ENCODE results near the gene TTC38.
"Not testable (repeated sequence)": the region's sequence is repeated elsewhere in the genome, so short reads cannot be mapped to it uniquely, and the experiment has no call there.

Gene TTC38

GRCh38 chr22:46294784-46295183, 27.0 kb downstream of the TTC38 start:
- Mint-ChIP-seq H3K9me3 (peaks cover 5% of the 10 kb centered on the region), H3K36me3 (peaks cover 24% of the 10 kb centered on the region), H3K27ac (peak overlapping the region; percentile 94), H3K27me3 (peaks cover 15% of the 10 kb centered on the region), H3K4me1 (peaks cover 55% of the 10 kb centered on the region), H3K4me3 (peak overlapping the region; percentile 15)
- no peak for ATAC-seq

GRCh38 chr22:46295277-46295971, 27.6 kb downstream of the TTC38 start:
- Mint-ChIP-seq H3K9me3 (peaks cover 5% of the 10 kb centered on the region), H3K4me3 (peak overlapping the region; percentile 87), H3K27me3 (peaks cover 15% of the 10 kb centered on the region), H3K4me1 (peaks cover 49% of the 10 kb centered on the region), H3K36me3 (peaks cover 19% of the 10 kb centered on the region), H3K27ac (peak overlapping the region; percentile 94)
- no peak for ATAC-seq

- peaks cover 5% of the 10 kb centered on the region for H3K9me3 Mint-ChIP-seq
- H3K27me3 Mint-ChIP-seq, result peaks cover 15% of the 10 kb centered on the region
- peaks cover 9% of the 10 kb centered on the region for H3K36me3 Mint-ChIP-seq
- peak within 1 kb of the TSS; percentile 87 for H3K4me3 Mint-ChIP-seq
- peak; percentile 98 for ATAC-seq
- peaks cover 45% of the 10 kb centered on the region for H3K4me1 Mint-ChIP-seq
- H3K27ac Mint-ChIP-seq, result peak within 1 kb of the TSS; percentile 94
These were observed 28.7 kb downstream of the TTC38 start, which contains the start of gene GTSE1 for GRCh38 chr22:46296257-46297150. Gene GTSE1, plus strand, starts transcription at chr22:46296870. Its CDS starts 531 bp downstream, at chr22:46297401.

GRCh38 chr22:46297151-46297812, 29.5 kb downstream of the TTC38 start:
- H3K4me1 Mint-ChIP-seq, result peaks cover 44% of the 10 kb centered on the region
- no peak overlapping the region for H3K27ac Mint-ChIP-seq
- H3K27me3 Mint-ChIP-seq, result peaks cover 15% of the 10 kb centered on the region
- peak overlapping the region; percentile 87 for H3K4me3 Mint-ChIP-seq
- peaks cover 5% of the 10 kb centered on the region for H3K36me3 Mint-ChIP-seq
- peak; percentile 4 for ATAC-seq
- peaks cover 3% of the 10 kb centered on the region for H3K9me3 Mint-ChIP-seq

GRCh38 chr22:46299101-46299500, 31.3 kb downstream of the TTC38 start:
- Mint-ChIP-seq H3K9me3 (no peaks in the 10 kb centered on the region), H3K27me3 (peaks cover 15% of the 10 kb centered on the region), H3K4me1 (peaks cover 26% of the 10 kb centered on the region), H3K4me3 (no peak overlapping the region), H3K27ac (no peak overlapping the region), H3K36me3 (no peaks in the 10 kb centered on the region)
- ATAC-seq, result no peak

- Mint-ChIP-seq H3K27me3 (peaks cover 15% of the 10 kb centered on the region), H3K36me3 (no peaks in the 10 kb centered on the region), H3K27ac (no peak overlapping the region), H3K9me3 (no peaks in the 10 kb centered on the region), H3K4me1 (peaks cover 18% of the 10 kb centered on the region), H3K4me3 (no peak overlapping the region)
- ATAC-seq, result no peak
These were observed 32.7 kb downstream of the TTC38 start for GRCh38 chr22:46300491-46300890.

GRCh38 chr22:46303347-46303965, 35.6 kb downstream of the TTC38 start:
- no peaks in the 10 kb centered on the region for H3K4me1 Mint-ChIP-seq
- no peaks in the 10 kb centered on the region for H3K36me3 Mint-ChIP-seq

GRCh38 chr22:46308283-46308988, 40.6 kb downstream of the TTC38 start:
- H3K9me3 Mint-ChIP-seq, result no peaks in the 10 kb centered on the region
- no peaks in the 10 kb centered on the region for H3K27me3 Mint-ChIP-seq
- no peak overlapping the region for H3K27ac Mint-ChIP-seq
- no peak for ATAC-seq
- H3K36me3 Mint-ChIP-seq, result no peaks in the 10 kb centered on the region
- no peak overlapping the region for H3K4me3 Mint-ChIP-seq
- no peaks in the 10 kb centered on the region for H3K4me1 Mint-ChIP-seq

More at GRCh38 chr22:46303347-46303965, 35.6 kb downstream of the TTC38 start:
- H3K9me3 Mint-ChIP-seq, result no peaks in the 10 kb centered on the region
- ATAC-seq, result no peak
- no peak overlapping the region for H3K4me3 Mint-ChIP-seq
- peaks cover 13% of the 10 kb centered on the region for H3K27me3 Mint-ChIP-seq
- H3K27ac Mint-ChIP-seq, result no peak overlapping the region

GRCh38 chr22:46309526-46310085, 41.8 kb downstream of the TTC38 start:
- Mint-ChIP-seq H3K27me3 (no peaks in the 10 kb centered on the region), H3K4me3 (no peak overlapping the region), H3K36me3 (no peaks in the 10 kb centered on the region), H3K4me1 (no peaks in the 10 kb centered on the region), H3K9me3 (no peaks in the 10 kb centered on the region), H3K27ac (no peak overlapping the region)
- ATAC-seq, result no peak

GRCh38 chr22:46312056-46312455, 44.2 kb downstream of the TTC38 start:
- Mint-ChIP-seq H3K27ac (no peak overlapping the region), H3K4me3 (no peak overlapping the region), H3K27me3 (no peaks in the 10 kb centered on the region), H3K4me1 (no peaks in the 10 kb centered on the region), H3K9me3 (no peaks in the 10 kb centered on the region), H3K36me3 (no peaks in the 10 kb centered on the region)
- no peak for ATAC-seq

- not testable (repeated sequence) for ATAC-seq, H3K4me1 Mint-ChIP-seq, H3K36me3 Mint-ChIP-seq, H3K4me3 Mint-ChIP-seq, H3K27me3 Mint-ChIP-seq, H3K9me3 Mint-ChIP-seq, H3K27ac Mint-ChIP-seq
These were observed 45.0 kb downstream of the TTC38 start for GRCh38 chr22:46312848-46313247.

GRCh38 chr22:46315976-46316375, 48.2 kb downstream of the TTC38 start:
- H3K4me1 Mint-ChIP-seq, result no peaks in the 10 kb centered on the region
- no peak overlapping the region for H3K4me3 Mint-ChIP-seq
- H3K27ac Mint-ChIP-seq, result no peak overlapping the region
- no peaks in the 10 kb centered on the region for H3K36me3 Mint-ChIP-seq
- no peak for ATAC-seq
- H3K9me3 Mint-ChIP-seq, result no peaks in the 10 kb centered on the region
- no peaks in the 10 kb centered on the region for H3K27me3 Mint-ChIP-seq

GRCh38 chr22:46317646-46318045, 49.8 kb downstream of the TTC38 start:
- ATAC-seq, result no peak
- Mint-ChIP-seq H3K4me1 (no peaks in the 10 kb centered on the region), H3K27me3 (no peaks in the 10 kb centered on the region), H3K4me3 (no peak overlapping the region), H3K27ac (no peak overlapping the region), H3K36me3 (no peaks in the 10 kb centered on the region), H3K9me3 (no peaks in the 10 kb centered on the region)

- ATAC-seq, result no peak
- Mint-ChIP-seq H3K36me3 (no peaks in the 10 kb centered on the region), H3K4me3 (no peak overlapping the region), H3K9me3 (no peaks in the 10 kb centered on the region), H3K4me1 (no peaks in the 10 kb centered on the region), H3K27me3 (no peaks in the 10 kb centered on the region), H3K27ac (no peak overlapping the region)
These were observed 50.8 kb downstream of the TTC38 start for GRCh38 chr22:46318576-46318975.

All from stimulated activated memory B cell treated with anti-CD40 and anti-IgM and Interleukin-4, amounts not matched to agents 10 μg/mL and 1 μg/mL and 100 μg/mL, for 72 hours (primary cell).